ENCODE measurements around the gene GNB5. TPM values are rescaled to one million over a fixed set of nuclear protein-coding genes. Genes with fewer than 3 reads are reported as not detected.

The GNB5 gene
- total RNA-seq, 1 experiment from 2014 or later: 29.8 TPM

GRCh38 chr15:52085299-52085698 is 105.9 kb downstream of the GNB5 start:
- no peak overlapping the region for H4K5ac ChIP-seq (ENCODE audit: insufficient read length, low read depth, low read length)
- no peak overlapping the region for H3K9ac ChIP-seq (ENCODE audit: extremely low read depth, insufficient read length, low read length)
- Mint-ChIP-seq H3K4me3 (no peak overlapping the region), H3K9me3 (peaks cover 7 to 9% of the 10 kb centered on the region in 2 experiments; a peak in 4 of 5 replicates), H3K4me1 (peaks cover 10 to 13% of the 10 kb centered on the region in 2 experiments; a peak in 3 of 4 replicates), H3K27me3 (ENCODE audit: low read depth) (no peaks in the 10 kb centered on the region), H3K27ac (no peak overlapping the region), H3K36me3 (ENCODE audit: insufficient read depth in 1 of 3, low read depth in 3 of 3) (0 out of 7 replicates have a peak, but pooled peaks cover 0 to 2% (median 0%) of the 10 kb centered on the region in 3 experiments)
- no peak overlapping the region for H4K91ac ChIP-seq (ENCODE audit: insufficient read length, low read depth, low read length)
- H4K8ac ChIP-seq (replicated peaks; ENCODE audit: insufficient read length, low read depth, low read length): no peak overlapping the region
- no peak overlapping the region for H2AK5ac ChIP-seq (ENCODE audit: insufficient read length, low read length)
- no peak overlapping the region for H2AFZ ChIP-seq (ENCODE audit: low read length)
- H2BK12ac ChIP-seq (ENCODE audit: insufficient read length, low read depth, low read length): no peak overlapping the region
- H3K27me3 ChIP-seq (ENCODE audit: insufficient read depth, low read length): no peaks in the 10 kb centered on the region
- H3K23ac ChIP-seq (ENCODE audit: insufficient read length, low read depth, low read length): no peak overlapping the region
- H3K79me2 ChIP-seq (ENCODE audit: insufficient read depth, low read length): no peaks in the 10 kb centered on the region
- H3K79me1 ChIP-seq (ENCODE audit: insufficient read depth, low read depth, low read length, poor library complexity, severe bottlenecking): no peaks in the 10 kb centered on the region
- H2BK20ac ChIP-seq (ENCODE audit: low read depth, low read length, poor library complexity, severe bottlenecking): no peak overlapping the region
- H2BK120ac ChIP-seq (ENCODE audit: low read depth, low read length, poor library complexity, severe bottlenecking): no peak overlapping the region
- H3K18ac ChIP-seq (ENCODE audit: insufficient read length, low read depth, low read length): no peak overlapping the region
- no peak overlapping the region for H3K4ac ChIP-seq (ENCODE audit: low read depth, low read length)
- no peak overlapping the region for H3K27ac ChIP-seq (ENCODE audit: insufficient read length, low read depth, low read length)
- H3T11ph ChIP-seq (ENCODE audit: low read length): no peak overlapping the region
- no peaks in the 10 kb centered on the region for H4K20me1 ChIP-seq (ENCODE audit: control insufficient read depth, insufficient read depth, insufficient read length)
- no peaks in the 10 kb centered on the region for H3K23me2 ChIP-seq (ENCODE audit: insufficient read length, low read depth, low read length, poor library complexity, severe bottlenecking)
- no peak for DNase-seq
- H2BK15ac ChIP-seq (ENCODE audit: low read depth, low read length): no peak overlapping the region
- no peaks in the 10 kb centered on the region for H3K9me3 ChIP-seq (ENCODE audit: control insufficient read depth, low read depth, low read length)
- H3K4me2 ChIP-seq (ENCODE audit: insufficient read depth, insufficient read length, low read length): no peak overlapping the region
- no peak for TF ChIP-seq CTCF (conservative IDR thresholded peaks at IDR 0.05)
- H2BK5ac ChIP-seq (ENCODE audit: insufficient read length, low read length): no peak overlapping the region
- no peaks in the 10 kb centered on the region for H3K4me1 ChIP-seq (ENCODE audit: insufficient read depth, low read length)
- no peak overlapping the region for H3K14ac ChIP-seq (ENCODE audit: insufficient read depth, low read length)
- H3K56ac ChIP-seq (ENCODE audit: insufficient read length, low read depth, low read length): no peak overlapping the region

Data from H9 (cell line).